Right cardiac atrium (tissue), 5 donors: ENCODE results near the gene NKPD1. TPM values are rescaled to one million over a fixed set of nuclear protein-coding genes. Genes with fewer than 3 reads are reported as not detected.
A peak's percentile ranks its signal among the peaks of the same experiment; 100 is the strongest.

Source experiments
- ATAC-seq, 2 donors: fragments of 200-7000 bp; cut with Tn5 transposase; one replicate each; pipeline versions ENCODE4 v1.8.0 to v1.9.1; 2020; ENCODE audit warnings: moderate library complexity in 2 of 2, mild to moderate bottlenecking in 1 of 2
- DNase-seq, 3 donors: peaks; one replicate each; pipeline ENCODE4 v3.0.0-alpha.2; 2020
- H3K27ac ChIP-seq: one replicate; pipeline ENCODE4 v1.5.1; 2013; ENCODE audit warnings: mild to moderate bottlenecking, low read length, control low read depth, moderate library complexity
- H3K27me3 ChIP-seq: one replicate; pipeline ENCODE4 v1.6.1; 2013; ENCODE audit not compliant: control insufficient read depth, insufficient read depth
- H3K4me1 ChIP-seq: one replicate; pipeline ENCODE4 v1.6.1; 2013; ENCODE audit warnings: low read length; ENCODE audit not compliant: control insufficient read depth, insufficient read depth
- H3K4me3 ChIP-seq: one replicate; pipeline ENCODE4 v1.5.1; 2013; ENCODE audit warnings: low read length, control low read depth
- H3K9me3 ChIP-seq: one replicate; pipeline ENCODE4 v1.6.1; 2013; ENCODE audit warnings: low read length; ENCODE audit not compliant: control insufficient read depth
- WGBS: extraction: QIAGEN DNeasy Blood & Tissue Kit; methylation state at CpG from one replicate; pipeline ENCODE4 v1.1.7; 2013; 5-methylcytosine and 5-hydroxymethylcytosine counted together
- intact Hi-C, 4 donors: fragments of 100-400 bp; cut with DNase I; formaldehyde crosslinking; loops; one replicate each; pipeline versions ENCODE4 v1.11.0 to v1.14.0; 2022 to 2023
- polyA plus RNA-seq: library from polyadenylated mRNA; stranded (reverse); fragments of 200-250 nt; gene quantifications from one replicate; pipeline ENCODE4 v1.2.3, GENCODE V29; 2013
- total RNA-seq, 4 donors: library from RNA; stranded (reverse); fragmentation: NEBNext Ultra II Directional; extraction: Animal tissue kit (Norgen Biotek cat#: 25700); gene quantifications; one replicate each; pipeline ENCODE4 v1.2.1, GENCODE V29; 2021
- donor health status: healthy with polysubstance abuse.
- donor health status: DM: no; HTN: yes; CAD: no.
- donor health status: DM: no; HTN: no; CAD: no.
- donor health status: DM: no; HTN: yes; CAD: no; lungs with severe emphysema.
- donor health status: DM: yes; HTN: yes; CAD: no.

The NKPD1 gene
- total and polyA plus RNA-seq, 5 donors, result 0.06 to 0.07 TPM; not detected in 3

GRCh38 chr19:45152504-45153338 lies 8.1 kb downstream of the NKPD1 start:
- Histone ChIP-seq H3K4me1 (no peaks in the 10 kb centered on the region), H3K27ac (no peak overlapping the region), H3K9me3 (no peaks in the 10 kb centered on the region), H3K4me3 (no peak overlapping the region), H3K27me3 (no peaks in the 10 kb centered on the region)
- intact Hi-C loops, result no loop called here
- ATAC-seq, result peak; percentile 47 to 61
- DNase-seq, result peak; percentile 65 to 81 (median 80)
- WGBS, result 3% methylated on average over 91 of the region's 91 CpGs

GRCh38 chr19:45151821-45152503 lies 8.8 kb downstream of the NKPD1 start:
- 11% methylated on average over 64 of the region's 64 CpGs for WGBS
- intact Hi-C loops, result no loop called here
- H3K4me1 ChIP-seq, result no peaks in the 10 kb centered on the region
- no peaks in the 10 kb centered on the region for H3K27me3 ChIP-seq
- DNase-seq, result peak in 1 of 3 donors; percentile 13
- H3K4me3 ChIP-seq, result no peak overlapping the region
- H3K27ac ChIP-seq, result no peak overlapping the region
- H3K9me3 ChIP-seq, result no peaks in the 10 kb centered on the region
- ATAC-seq, result no peak

GRCh38 chr19:45151320-45151719 lies 9.5 kb downstream of the NKPD1 start:
- WGBS, result 82% methylated on average over 7 of the region's 7 CpGs
- H3K4me1 ChIP-seq, result no peaks in the 10 kb centered on the region
- no peaks in the 10 kb centered on the region for H3K9me3 ChIP-seq
- ATAC-seq (no peak), DNase-seq (peak in 1 of 3 donors; percentile 41)
- no peaks in the 10 kb centered on the region for H3K27me3 ChIP-seq
- H3K4me3 ChIP-seq, result no peak overlapping the region
- intact Hi-C loops, result no loop called here
- H3K27ac ChIP-seq, result no peak overlapping the region

DNA sequence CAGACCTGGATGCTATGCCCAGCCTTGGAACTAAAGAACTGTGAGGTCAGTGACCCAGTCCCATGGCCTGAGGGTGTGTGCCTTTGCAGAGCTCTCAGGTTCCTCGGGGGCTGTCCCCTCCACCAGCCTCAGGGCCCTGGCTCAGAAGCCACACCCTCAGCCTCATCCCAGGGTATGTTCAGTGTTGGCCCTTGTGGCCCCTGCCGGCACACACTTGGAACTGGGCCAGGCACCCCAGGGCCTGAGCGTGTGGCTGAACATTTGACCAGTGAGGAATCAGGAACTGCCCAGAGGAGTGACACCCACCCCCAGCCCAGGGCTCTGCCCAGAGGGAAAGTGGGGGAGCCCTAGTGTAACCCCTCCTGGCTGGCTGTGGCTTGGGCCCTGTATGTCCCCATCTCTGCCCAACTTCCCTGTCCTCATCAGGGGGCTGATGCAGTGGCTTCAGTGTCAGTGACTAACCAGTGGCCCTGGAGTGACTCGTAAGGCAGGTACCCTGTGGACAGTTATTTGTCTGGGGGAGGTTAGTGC lies 10.0 kb downstream of the NKPD1 start:
- peak in 1 of 3 donors; percentile 37 for DNase-seq
- intact Hi-C loops, result no loop called here
- H3K27me3 ChIP-seq, result no peaks in the 10 kb centered on the region
- no peak overlapping the region for H3K27ac ChIP-seq
- WGBS, result 55% methylated on average over 4 of the region's 4 CpGs
- no peaks in the 10 kb centered on the region for H3K9me3 ChIP-seq
- ATAC-seq, result no peak
- no peaks in the 10 kb centered on the region for H3K4me1 ChIP-seq
- H3K4me3 ChIP-seq, result no peak overlapping the region

DNA sequence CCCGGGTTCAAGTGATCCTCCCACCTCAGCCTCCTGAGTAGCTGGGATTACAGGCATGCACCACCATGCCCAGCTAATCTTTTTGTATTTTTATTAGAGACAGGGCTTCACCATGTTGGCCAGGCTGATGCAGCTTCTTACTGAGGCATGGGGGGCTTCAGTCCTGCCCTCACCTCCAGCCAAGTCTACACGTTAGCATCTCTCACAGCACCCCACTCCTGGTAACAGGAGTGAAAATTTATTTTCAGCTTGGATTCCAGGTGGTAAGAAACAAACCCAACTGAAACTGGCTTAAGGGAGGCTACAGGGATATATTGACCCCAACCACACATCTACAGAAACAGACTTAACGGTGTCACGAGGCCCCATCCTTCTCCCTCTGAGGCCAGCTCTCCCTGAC lies 10.6 kb downstream of the NKPD1 start:
- no peak overlapping the region for H3K27ac ChIP-seq
- H3K4me3 ChIP-seq, result no peak overlapping the region
- WGBS, result 91% methylated on average over 4 of the region's 4 CpGs
- intact Hi-C loops, result no loop called here
- no peaks in the 10 kb centered on the region for H3K4me1 ChIP-seq
- ATAC-seq (no peak), DNase-seq (no peak)
- no peaks in the 10 kb centered on the region for H3K27me3 ChIP-seq
- H3K9me3 ChIP-seq, result no peaks in the 10 kb centered on the region

DNA sequence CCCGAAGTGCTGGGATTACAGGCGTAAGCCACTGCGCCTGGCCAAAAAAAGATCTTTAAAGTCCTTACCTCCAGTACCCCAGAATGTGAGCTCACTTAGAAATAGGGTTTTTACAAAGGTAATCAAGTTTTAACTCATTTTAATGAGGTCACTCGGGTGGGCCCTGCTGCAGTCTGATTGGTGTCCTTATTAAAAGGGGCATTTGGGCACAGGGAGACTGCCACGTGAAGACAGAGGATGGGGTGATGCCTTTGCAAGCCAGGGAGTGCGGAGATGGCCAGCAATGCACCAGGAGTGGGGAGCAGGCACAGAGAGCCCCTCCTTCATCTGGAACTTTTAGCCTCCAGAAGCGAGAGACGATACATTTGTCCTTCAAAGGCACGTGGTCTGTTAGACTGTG lies 11.7 kb downstream of the NKPD1 start:
- no peak overlapping the region for H3K4me3 ChIP-seq
- H3K27me3 ChIP-seq, result no peaks in the 10 kb centered on the region
- intact Hi-C loops, result no loop called here
- no peaks in the 10 kb centered on the region for H3K4me1 ChIP-seq
- DNase-seq (no peak), ATAC-seq (no peak)
- WGBS, result 85% methylated on average over 9 of the region's 9 CpGs
- H3K27ac ChIP-seq, result no peak overlapping the region
- no peaks in the 10 kb centered on the region for H3K9me3 ChIP-seq

DNA sequence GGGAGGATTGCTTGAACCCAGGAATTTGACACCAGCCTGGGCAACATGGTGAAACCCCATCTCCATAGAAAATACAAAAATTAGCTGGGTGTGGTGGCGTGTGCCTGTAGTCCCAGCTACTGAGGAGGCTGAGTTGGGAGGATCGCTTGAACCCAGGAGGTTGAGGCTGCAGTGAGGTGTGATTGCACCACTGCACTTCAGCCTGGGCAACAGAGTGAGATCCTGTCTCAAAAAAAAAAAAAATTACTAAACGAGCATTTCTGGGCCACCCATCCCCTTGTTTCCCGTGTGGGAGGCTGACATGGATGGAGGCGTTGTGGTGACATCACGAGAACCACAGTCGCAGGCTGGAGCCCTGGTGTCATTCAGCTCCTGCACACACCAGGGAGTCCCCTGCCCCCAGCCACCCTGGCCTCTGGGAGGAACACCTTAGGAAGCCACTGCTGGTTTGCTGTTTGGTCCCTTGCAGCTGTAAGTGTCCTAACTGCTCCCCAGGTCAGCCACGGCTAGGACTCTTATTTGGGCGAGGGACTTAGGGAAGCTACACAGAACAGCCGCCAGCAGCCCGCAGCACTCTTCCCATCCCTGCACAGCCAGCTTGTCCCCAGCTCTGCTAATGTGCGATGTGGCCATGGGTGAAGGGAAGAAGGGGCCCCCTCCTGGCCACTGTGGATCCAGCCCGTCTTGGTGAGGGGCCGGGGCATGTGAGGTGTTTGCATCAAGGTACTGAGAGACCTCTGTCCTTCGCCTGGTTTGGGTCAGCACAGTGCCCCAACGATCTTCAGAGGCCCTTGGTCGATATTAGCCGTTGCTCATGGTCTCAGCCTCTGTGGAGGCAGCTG lies 12.7 kb downstream of the NKPD1 start:
- Histone ChIP-seq H3K4me1 (no peaks in the 10 kb centered on the region), H3K27ac (no peak overlapping the region), H3K4me3 (no peak overlapping the region), H3K9me3 (no peaks in the 10 kb centered on the region), H3K27me3 (no peaks in the 10 kb centered on the region)
- intact Hi-C loops, result no loop called here
- DNase-seq (peak in 1 of 3 donors; percentile 18), ATAC-seq (no peak)
- WGBS, result 82% methylated on average over 18 of the region's 18 CpGs

- H3K4me3 ChIP-seq, result no peak overlapping the region
- intact Hi-C loops, result no loop called here
- no peaks in the 10 kb centered on the region for H3K27me3 ChIP-seq
- H3K9me3 ChIP-seq, result no peaks in the 10 kb centered on the region
- ATAC-seq, result no peak
- peak in 1 of 3 donors; percentile 36 for DNase-seq
- H3K4me1 ChIP-seq, result no peaks in the 10 kb centered on the region
- 91% methylated on average over 18 of the region's 18 CpGs for WGBS
- H3K27ac ChIP-seq, result no peak overlapping the region
Observed at GRCh38 chr19:45146741-45147205, 14.0 kb downstream of the NKPD1 start.

DNA sequence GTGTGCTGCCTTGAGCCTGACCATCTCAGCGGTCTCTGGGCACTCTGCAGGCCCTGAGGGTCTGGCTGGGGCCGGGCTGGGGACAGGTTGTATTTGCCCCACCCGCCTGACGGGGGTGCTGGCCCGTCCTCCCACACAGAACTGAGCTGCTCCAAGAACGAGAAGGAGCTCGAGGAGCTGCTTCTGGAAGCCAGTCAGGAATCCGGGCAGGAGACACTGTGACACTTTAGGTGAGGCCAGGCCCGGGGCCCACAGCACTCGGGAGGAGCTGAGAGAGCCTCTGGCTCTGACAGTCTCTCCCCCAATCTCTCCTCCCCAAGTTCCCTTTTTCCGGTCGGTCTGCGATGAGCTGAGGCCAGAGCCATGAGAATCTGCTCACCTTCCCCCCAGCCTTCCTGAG lies 14.5 kb downstream of the NKPD1 start:
- Histone ChIP-seq H3K4me3 (no peak overlapping the region), H3K27me3 (no peaks in the 10 kb centered on the region), H3K4me1 (no peaks in the 10 kb centered on the region), H3K9me3 (no peaks in the 10 kb centered on the region), H3K27ac (no peak overlapping the region)
- intact Hi-C loops, result no loop called here
- no peak for ATAC-seq
- no peak for DNase-seq
- WGBS, result 83% methylated on average over 13 of the region's 13 CpGs

- Histone ChIP-seq H3K27ac (no peak overlapping the region), H3K4me3 (no peak overlapping the region), H3K4me1 (no peaks in the 10 kb centered on the region), H3K27me3 (no peaks in the 10 kb centered on the region), H3K9me3 (no peaks in the 10 kb centered on the region)
- 93% methylated on average over 54 of the region's 54 CpGs for WGBS
- no peak for ATAC-seq
- intact Hi-C loops, result no loop called here
- no peak for DNase-seq
Observed at GRCh38 chr19:45145270-45146189, 15.3 kb downstream of the NKPD1 start.
